DND-41 (cell line): Measurements from ENCODE around the gene FZD4.

Source experiments
- ATAC-seq: fragments of 200-7000 bp; cut with Tn5 transposase; 3 replicates; pipeline ENCODE4 v1.9.1; 2021; ENCODE audit warnings: low read depth; ENCODE audit not compliant: insufficient read depth
- DNase-seq: peaks from one replicate; pipeline ENCODE4 v3.0.0-alpha.2; 2020
- H2AFZ ChIP-seq: 2 replicates; pipeline ENCODE4 v1.6.0; 2012; ENCODE audit warnings: low read depth, low read length
- H3K27ac ChIP-seq: 2 replicates; pipeline ENCODE4 v1.5.1; 2012; ENCODE audit warnings: low read length, inconsistent platforms
- H3K27me3 ChIP-seq: fragments of 200-600 bp; sonication (generic); 2 replicates; pipeline ENCODE4 v1.6.0; 2012; ENCODE audit warnings: low read length, mild to moderate bottlenecking, inconsistent platforms; ENCODE audit not compliant: insufficient read depth, poor library complexity
- H3K36me3 ChIP-seq: 2 replicates; pipeline ENCODE4 v1.5.1; 2012; ENCODE audit warnings: low read length, inconsistent platforms; ENCODE audit not compliant: insufficient read depth
- H3K4me1 ChIP-seq: 2 replicates; pipeline ENCODE4 v1.5.1; 2012; ENCODE audit warnings: mild to moderate bottlenecking, low read length; ENCODE audit not compliant: insufficient read depth
- H3K4me2 ChIP-seq: 2 replicates; pipeline ENCODE4 v1.6.0; 2012; ENCODE audit warnings: mild to moderate bottlenecking, moderate library complexity, low read length, inconsistent platforms; ENCODE audit not compliant: insufficient read depth
- H3K4me3 ChIP-seq, 2 experiments: fragments of 200-600 bp in 1 of 2; shearing (Covaris generic) in 1 of 2; 2 replicates each; pipeline ENCODE4 v1.5.1; 2012 to 2016; ENCODE audit warnings: inconsistent platforms in 2 of 2, low read length in 2 of 2, mild to moderate bottlenecking in 2 of 2, low read depth in 1 of 2, moderate library complexity in 1 of 2
- H3K79me2 ChIP-seq: 2 replicates; pipeline ENCODE4 v1.6.0; 2012; ENCODE audit warnings: low read length, inconsistent platforms; ENCODE audit not compliant: insufficient read depth
- H3K9ac ChIP-seq: 2 replicates; pipeline ENCODE4 v1.6.0; 2012; ENCODE audit warnings: low read depth, mild to moderate bottlenecking, inconsistent platforms, low read length, moderate library complexity
- H3K9me3 ChIP-seq: 2 replicates; pipeline ENCODE4 v1.5.1; 2012; ENCODE audit warnings: low read length, moderate library complexity, mild to moderate bottlenecking, inconsistent platforms; ENCODE audit not compliant: insufficient read depth, severe bottlenecking
- H4K20me1 ChIP-seq: 2 replicates; pipeline ENCODE4 v1.6.0; 2012; ENCODE audit warnings: low read length; ENCODE audit not compliant: insufficient read depth
- EZH2 ChIP-seq: IDR thresholded peaks from 3 replicates; pipeline ENCODE4 v1.6.1; 2012; ENCODE audit warnings: borderline replicate concordance, low read depth, mild to moderate bottlenecking, moderate library complexity, low read length, inconsistent platforms; ENCODE audit not compliant: severe bottlenecking
- TF ChIP-seq, protein P1 (sequence below): IDR thresholded peaks from 2 replicates; pipeline ENCODE4 v1.5.1; 2012; ENCODE audit warnings: borderline replicate concordance, low read length, moderate library complexity, mild to moderate bottlenecking; ENCODE audit not compliant: poor library complexity, severe bottlenecking; ENCODE audit errors: extremely low read depth

The FZD4 gene

DNA sequence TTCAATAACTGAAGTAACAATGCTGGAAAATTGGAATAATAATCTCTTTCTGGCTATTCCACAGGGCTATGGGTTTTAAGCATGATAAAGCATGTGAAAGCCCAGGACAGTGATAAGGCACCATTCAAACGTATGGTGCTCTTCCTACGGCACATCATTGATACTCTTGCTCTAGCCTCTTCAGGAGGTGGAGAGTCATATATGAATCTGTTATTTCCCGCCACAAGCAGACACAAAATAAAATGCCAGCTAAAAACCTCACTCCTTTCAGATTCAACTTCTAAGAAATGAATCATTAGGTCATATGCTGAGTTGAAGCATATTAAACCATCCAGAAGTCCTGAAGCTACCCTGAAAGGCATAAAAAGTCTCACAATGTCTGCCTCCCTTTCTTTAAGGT is 49.9 kb downstream of the FZD4 start:
- Histone ChIP-seq H3K79me2 (no peaks in the 10 kb centered on the region), H3K27ac (no peak overlapping the region), H3K9me3 (no peaks in the 10 kb centered on the region), H4K20me1 (no peaks in the 10 kb centered on the region), H3K36me3 (no peaks in the 10 kb centered on the region), H3K4me3 (no peak overlapping the region), H3K4me1 (no peaks in the 10 kb centered on the region), H3K4me2 (no peak overlapping the region), H2AFZ (no peak overlapping the region), H3K27me3 (no peaks in the 10 kb centered on the region), H3K9ac (no peak overlapping the region)
- DNase-seq (no peak), ATAC-seq (no peak)
- TF ChIP-seq EZH2 = no peak
- TF ChIP-seq, protein P1, sequence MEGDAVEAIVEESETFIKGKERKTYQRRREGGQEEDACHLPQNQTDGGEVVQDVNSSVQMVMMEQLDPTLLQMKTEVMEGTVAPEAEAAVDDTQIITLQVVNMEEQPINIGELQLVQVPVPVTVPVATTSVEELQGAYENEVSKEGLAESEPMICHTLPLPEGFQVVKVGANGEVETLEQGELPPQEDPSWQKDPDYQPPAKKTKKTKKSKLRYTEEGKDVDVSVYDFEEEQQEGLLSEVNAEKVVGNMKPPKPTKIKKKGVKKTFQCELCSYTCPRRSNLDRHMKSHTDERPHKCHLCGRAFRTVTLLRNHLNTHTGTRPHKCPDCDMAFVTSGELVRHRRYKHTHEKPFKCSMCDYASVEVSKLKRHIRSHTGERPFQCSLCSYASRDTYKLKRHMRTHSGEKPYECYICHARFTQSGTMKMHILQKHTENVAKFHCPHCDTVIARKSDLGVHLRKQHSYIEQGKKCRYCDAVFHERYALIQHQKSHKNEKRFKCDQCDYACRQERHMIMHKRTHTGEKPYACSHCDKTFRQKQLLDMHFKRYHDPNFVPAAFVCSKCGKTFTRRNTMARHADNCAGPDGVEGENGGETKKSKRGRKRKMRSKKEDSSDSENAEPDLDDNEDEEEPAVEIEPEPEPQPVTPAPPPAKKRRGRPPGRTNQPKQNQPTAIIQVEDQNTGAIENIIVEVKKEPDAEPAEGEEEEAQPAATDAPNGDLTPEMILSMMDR = no peak

DNA sequence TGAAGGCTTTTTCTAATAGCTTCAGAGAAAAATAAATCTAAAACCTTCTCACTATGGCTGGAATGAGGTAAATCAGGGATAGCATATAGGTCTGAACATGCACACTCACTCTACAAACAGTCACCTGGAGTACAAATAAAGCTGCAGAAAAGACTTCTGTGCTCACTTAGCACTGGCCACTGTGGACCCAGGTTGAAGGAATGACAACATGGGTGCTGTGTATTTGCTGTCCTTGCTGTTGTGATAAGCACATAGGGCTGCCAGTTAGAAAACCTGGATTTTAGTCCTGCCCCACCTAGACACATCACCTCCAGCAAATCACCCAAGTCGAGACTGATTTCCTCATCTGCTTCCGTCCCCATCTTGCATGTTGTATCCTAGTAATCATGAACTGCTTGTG is 51.2 kb downstream of the FZD4 start:
- ATAC-seq = no peak
- no peaks in the 10 kb centered on the region for H3K4me1 ChIP-seq

GRCh38 chr11:86902345-86902744 is 52.9 kb downstream of the FZD4 start:
- Histone ChIP-seq H2AFZ (no peak overlapping the region), H3K4me1 (no peaks in the 10 kb centered on the region)

More for the DNA sequence above, 51.2 kb downstream of the FZD4 start:
- Histone ChIP-seq H3K9ac (no peak overlapping the region), H3K36me3 (no peaks in the 10 kb centered on the region), H3K79me2 (no peaks in the 10 kb centered on the region), H2AFZ (no peak overlapping the region), H4K20me1 (no peaks in the 10 kb centered on the region), H3K9me3 (no peaks in the 10 kb centered on the region), H3K27ac (no peak overlapping the region), H3K27me3 (no peaks in the 10 kb centered on the region), H3K4me3 (no peak overlapping the region), H3K4me2 (no peak overlapping the region)
- DNase-seq = no peak
- TF ChIP-seq, protein P1 = no peak

More at GRCh38 chr11:86902345-86902744, 52.9 kb downstream of the FZD4 start:
- H3K9me3 ChIP-seq = no peaks in the 10 kb centered on the region
- H3K27ac ChIP-seq = no peak overlapping the region
- ATAC-seq (no peak), DNase-seq (no peak)
- H3K27me3 ChIP-seq = no peaks in the 10 kb centered on the region
- TF ChIP-seq, protein P1 = no peak
- TF ChIP-seq EZH2 = no peak
- no peak overlapping the region for H3K4me3 ChIP-seq
- no peaks in the 10 kb centered on the region for H3K36me3 ChIP-seq
- no peak overlapping the region for H3K9ac ChIP-seq
- no peak overlapping the region for H3K4me2 ChIP-seq
- no peaks in the 10 kb centered on the region for H3K79me2 ChIP-seq
- H4K20me1 ChIP-seq = no peaks in the 10 kb centered on the region
